AG08396 (cell line): ENCODE measurements around the gene NBPF8.
"Not testable (repeated sequence)": the region's sequence is repeated elsewhere in the genome, so short reads cannot be mapped to it uniquely, and the experiment has no call there.

ENCODE experiments used
- DNase-seq: peaks from one replicate; pipeline ENCODE4 v3.0.0; 2012; ENCODE audit warnings: low spot score, mixed read lengths

The NBPF8 gene

GRCh38 chr1:120414911-120415480 is at the start of gene NBPF8:
TSS of gene NBPF8 (plus strand) at chr1:120415035. CDS start at chr1:120436523, 21,488 bp downstream.
- DNase-seq: not testable (repeated sequence)

- not testable (repeated sequence) for DNase-seq
These were observed 47.1 kb upstream of the NBPF8 start for GRCh38 chr1:120367709-120368108.

DNA sequence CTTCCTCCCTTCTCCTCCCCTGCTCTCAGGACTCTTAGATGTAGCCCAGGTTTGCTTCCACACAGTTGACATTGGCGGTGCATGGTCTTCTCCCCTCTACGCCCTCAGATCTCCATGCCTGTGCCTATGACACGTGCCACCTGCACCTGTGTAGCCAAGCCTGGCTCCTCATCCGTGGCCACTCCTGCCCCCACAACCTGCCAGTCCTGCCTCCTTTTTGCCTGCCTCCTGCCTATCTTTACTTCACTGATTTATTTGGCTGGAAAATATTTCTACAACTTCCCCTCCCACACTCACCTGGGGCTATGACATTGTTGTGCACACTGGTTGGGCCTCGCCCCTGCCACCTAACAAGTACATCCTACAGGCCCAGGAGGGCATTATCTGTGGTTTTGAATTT is 28.2 kb upstream of the NBPF8 start:
- not testable (repeated sequence) for DNase-seq

- DNase-seq: not testable (repeated sequence)
These were observed 26.2 kb upstream of the NBPF8 start for GRCh38 chr1:120388597-120389126.

DNA sequence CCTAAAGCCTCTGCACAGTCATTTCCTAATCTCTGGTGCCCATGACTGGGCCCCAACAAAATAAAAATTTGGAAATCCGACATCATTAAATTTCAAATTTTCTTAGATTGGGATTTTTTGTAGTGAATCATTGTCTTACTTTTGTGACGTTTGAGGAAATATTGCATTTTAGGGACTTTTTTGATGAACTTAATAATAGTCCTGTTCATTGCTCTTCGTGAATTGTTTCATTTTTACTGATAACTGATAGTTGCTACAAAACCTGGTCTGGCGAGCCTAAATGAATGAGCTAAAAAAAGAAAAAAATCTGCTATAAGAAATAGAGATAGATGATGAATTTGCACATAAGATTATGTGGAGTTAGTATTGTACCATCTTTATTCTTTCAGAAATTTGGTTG is 23.5 kb upstream of the NBPF8 start:
- not testable (repeated sequence) for DNase-seq

DNA sequence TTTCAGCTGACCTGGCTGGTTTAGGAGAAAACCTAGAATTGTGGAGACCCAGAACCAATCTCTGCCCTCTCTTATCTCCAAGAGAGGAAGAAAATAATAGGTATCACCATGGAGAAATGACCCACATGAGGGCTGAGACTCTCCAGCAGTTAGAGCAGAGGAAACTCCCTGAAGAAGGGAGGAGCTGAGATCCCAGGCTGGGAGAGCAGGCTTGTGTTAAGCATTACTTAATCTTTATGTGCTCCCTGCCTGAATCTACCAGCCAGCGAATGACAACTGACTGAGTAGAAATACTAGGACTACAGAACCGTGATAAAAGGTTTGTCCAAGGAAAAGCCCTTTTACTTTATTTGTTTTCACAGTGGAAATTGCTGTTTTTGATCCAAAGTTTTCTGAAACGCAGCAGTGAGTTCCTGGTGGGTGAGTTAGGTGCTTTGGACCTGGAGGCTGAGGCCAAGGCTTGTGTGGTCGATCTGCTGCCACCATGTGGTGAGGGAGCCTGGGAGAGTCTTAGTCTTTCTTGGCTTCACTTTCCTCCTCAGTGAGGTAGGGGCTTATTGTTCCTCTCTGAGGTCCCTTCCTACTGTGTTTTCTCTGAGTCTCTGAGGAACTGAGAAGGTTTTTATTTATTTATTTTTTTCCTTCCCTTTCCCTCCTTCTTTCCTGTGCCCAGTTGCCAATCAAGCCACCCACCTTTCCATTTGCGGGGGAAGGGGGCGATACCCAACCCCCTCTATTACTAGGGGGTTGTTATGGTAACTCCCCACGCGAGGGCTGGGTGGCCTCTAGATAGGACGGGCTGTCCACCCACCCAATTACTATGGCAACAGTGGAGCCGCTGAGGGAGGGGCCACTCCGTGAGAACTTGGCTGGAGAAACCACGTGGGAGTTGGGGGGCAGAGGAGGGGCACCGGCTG is 21.3 kb upstream of the NBPF8 start:
- not testable (repeated sequence) for DNase-seq

GRCh38 chr1:120405348-120405747 is 9.5 kb upstream of the NBPF8 start:
- not testable (repeated sequence) for DNase-seq

GRCh38 chr1:120414451-120414850 is 384 bp upstream of the NBPF8 start:
- not testable (repeated sequence) for DNase-seq

GRCh38 chr1:120415492-120415961 is 692 bp downstream of the NBPF8 start:
- DNase-seq: peak; percentile 3

- not testable (repeated sequence) for DNase-seq
These were observed 10.2 kb downstream of the NBPF8 start for GRCh38 chr1:120425063-120425462.

GRCh38 chr1:120431626-120432025 is 16.8 kb downstream of the NBPF8 start:
- DNase-seq: not testable (repeated sequence)

DNA sequence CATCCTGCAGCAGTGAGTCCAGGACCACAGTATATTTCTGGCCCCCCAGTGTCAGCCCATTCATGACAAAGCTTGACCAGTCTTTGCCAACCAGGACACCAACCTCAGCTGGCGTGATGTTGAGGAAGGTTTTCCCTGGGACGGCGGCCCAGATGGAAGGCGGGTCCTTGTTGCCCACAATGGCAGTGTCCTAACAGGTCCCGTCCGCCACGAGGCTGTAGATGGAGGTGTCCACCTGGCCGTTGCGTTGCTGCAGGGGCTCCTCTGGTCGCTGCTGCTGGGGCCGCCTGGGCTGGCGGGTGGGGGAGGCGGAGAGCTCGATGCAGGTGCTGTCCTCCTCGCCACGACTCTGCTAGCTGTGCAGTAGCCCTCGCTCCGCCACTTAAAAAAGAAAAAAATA is 19.0 kb downstream of the NBPF8 start:
- DNase-seq: not testable (repeated sequence)

GRCh38 chr1:120449124-120449523 is 34.3 kb downstream of the NBPF8 start:
- DNase-seq: not testable (repeated sequence)
